Vagina (tissue), 2 donors: ENCODE results near the gene IL6ST.

Experiments used
- POLR2A ChIP-seq, 2 donors: fragments of 450-650 bp; IDR thresholded peaks; one replicate each; pipeline ENCODE4 v1.6.1; 2017; ENCODE audit warnings: antibody characterized with exemption in 2 of 2, mild to moderate bottlenecking in 2 of 2, moderate library complexity in 2 of 2
- POLR2AphosphoS5 ChIP-seq, 2 donors: sonication (generic); formaldehyde crosslinking; IDR thresholded peaks; one replicate each; pipeline ENCODE4 v1.9.0; 2017; ENCODE audit warnings: antibody characterized with exemption in 2 of 2, mild to moderate bottlenecking in 2 of 2, low read depth in 1 of 2; ENCODE audit not compliant: insufficient read depth in 1 of 2
- TF ChIP-seq, protein P1 (sequence below), 3 experiments: fragments of 450-650 bp in 2 of 3; fragments of 200-600 bp in 1 of 3; sonication (generic) in 1 of 3; IDR thresholded peaks; one replicate each; pipeline ENCODE4 v1.5.1; 2017 to 2019; ENCODE audit warnings: antibody characterized with exemption in 3 of 3, mild to moderate bottlenecking in 2 of 3, moderate library complexity in 2 of 3

DNA sequence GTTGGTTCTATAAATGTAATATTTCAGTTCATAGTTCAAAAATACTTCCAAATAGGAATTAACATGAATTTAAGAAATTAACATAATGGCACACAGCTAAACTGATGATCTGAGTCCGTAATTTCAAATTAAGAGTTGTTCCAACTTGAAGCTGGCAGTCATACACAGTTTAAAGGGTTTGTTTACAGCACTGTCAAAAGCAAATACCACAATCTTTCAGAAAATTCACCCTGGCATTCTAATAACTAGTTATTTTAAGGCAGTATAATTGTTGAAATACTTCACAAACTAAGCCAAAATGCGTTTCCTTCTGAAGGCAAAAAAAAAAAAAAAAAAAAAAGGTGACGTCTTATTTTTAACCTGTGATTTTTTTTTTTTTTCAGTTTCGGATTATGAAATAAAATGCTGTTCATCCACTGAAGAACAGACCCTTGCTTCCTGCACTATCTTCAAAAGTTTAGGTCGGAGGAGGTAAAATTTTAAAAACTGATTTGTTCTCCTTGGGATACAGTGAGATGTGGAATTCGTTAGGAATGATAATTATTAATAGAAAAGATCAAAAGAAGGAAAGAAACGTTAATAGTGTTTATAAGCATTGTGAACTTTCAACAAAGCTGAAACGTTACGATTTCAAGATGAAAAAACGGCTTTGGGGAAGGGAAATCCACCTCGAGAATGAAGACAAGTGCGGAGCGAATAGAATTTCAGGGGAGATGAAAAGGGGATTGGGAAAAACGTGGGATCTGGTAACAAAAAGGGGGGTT lies 850 bp downstream of the IL6ST start:
- TF ChIP-seq POLR2A (IDR thresholded peaks at IDR 0.05), result no peak
- no peak for TF ChIP-seq POLR2AphosphoS5 (IDR thresholded peaks at IDR 0.05; ENCODE audit: insufficient read depth in 1 of 2, low read depth in 1 of 2)
- TF ChIP-seq, protein P1, sequence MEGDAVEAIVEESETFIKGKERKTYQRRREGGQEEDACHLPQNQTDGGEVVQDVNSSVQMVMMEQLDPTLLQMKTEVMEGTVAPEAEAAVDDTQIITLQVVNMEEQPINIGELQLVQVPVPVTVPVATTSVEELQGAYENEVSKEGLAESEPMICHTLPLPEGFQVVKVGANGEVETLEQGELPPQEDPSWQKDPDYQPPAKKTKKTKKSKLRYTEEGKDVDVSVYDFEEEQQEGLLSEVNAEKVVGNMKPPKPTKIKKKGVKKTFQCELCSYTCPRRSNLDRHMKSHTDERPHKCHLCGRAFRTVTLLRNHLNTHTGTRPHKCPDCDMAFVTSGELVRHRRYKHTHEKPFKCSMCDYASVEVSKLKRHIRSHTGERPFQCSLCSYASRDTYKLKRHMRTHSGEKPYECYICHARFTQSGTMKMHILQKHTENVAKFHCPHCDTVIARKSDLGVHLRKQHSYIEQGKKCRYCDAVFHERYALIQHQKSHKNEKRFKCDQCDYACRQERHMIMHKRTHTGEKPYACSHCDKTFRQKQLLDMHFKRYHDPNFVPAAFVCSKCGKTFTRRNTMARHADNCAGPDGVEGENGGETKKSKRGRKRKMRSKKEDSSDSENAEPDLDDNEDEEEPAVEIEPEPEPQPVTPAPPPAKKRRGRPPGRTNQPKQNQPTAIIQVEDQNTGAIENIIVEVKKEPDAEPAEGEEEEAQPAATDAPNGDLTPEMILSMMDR (IDR thresholded peaks at IDR 0.05), result no peak
